GM12878 (cell line): ENCODE results near the gene CFHR2. TPM values are rescaled to one million over a fixed set of nuclear protein-coding genes. Genes with fewer than 3 reads are reported as not detected.

ENCODE experiments used
- ATAC-seq: fragments of 200-7000 bp; cut with Tn5 transposase; 3 replicates; pipeline ENCODE4 v1.9.1; 2020; ENCODE audit warnings: mild to moderate bottlenecking, moderate library complexity
- BruUV-seq: library from RNA; stranded (reverse); fragments of 400-500 nt; replicated peaks from 2 replicates; lab custom pipeline; 2021; lab: Mats Ljungman, UMichigan
- CTCF ChIA-PET: fragments of 300-600 bp; sonication (Branson Sonifier 250); formaldehyde crosslinking; extraction: SDS; loops from one replicate; lab custom pipeline; 2021; ENCODE audit warnings: inconsistent platforms; lab: Yijun Ruan, JAX
- POLR2A ChIA-PET: fragments of 350-600 bp; formaldehyde crosslinking; extraction: SDS; loops from one replicate; lab custom pipeline; 2021; ENCODE audit warnings: inconsistent platforms; lab: Charles Lee
- RAD21 ChIA-PET: fragments of 300-600 bp; sonication (Branson Sonifier 250); formaldehyde crosslinking; loops from one replicate; lab custom pipeline; 2023; ENCODE audit warnings: antibody characterized with exemption; ENCODE audit not compliant: unreplicated experiment; lab: Charles Lee
- SMC1A ChIA-PET: fragments of 300-600 bp; sonication (Branson Sonifier 250); formaldehyde crosslinking; loops from one replicate; lab custom pipeline; 2023; ENCODE audit not compliant: unreplicated experiment, uncharacterized antibody; lab: Charles Lee
- DNase-seq: peaks from one replicate; pipeline ENCODE4 v3.0.0-alpha.2; 2011; ENCODE audit warnings: low read depth, low spot score
- FAIRE-seq: peaks from 3 replicates; lab custom pipeline; 2011; peaks lifted over from hg19 to GRCh38; lab: Jason Lieb, UNC
- H2AFZ ChIP-seq: 2 replicates; pipeline ENCODE4 v1.6.0; 2011; ENCODE audit warnings: low read depth, low read length, control low read depth; ENCODE audit not compliant: control insufficient read depth
- H3K27ac ChIP-seq: 2 replicates; pipeline ENCODE4 v1.5.1; 2011; ENCODE audit warnings: control low read depth; ENCODE audit not compliant: control insufficient read depth, insufficient read depth
- H3K27me3 ChIP-seq, 2 experiments: replicated peaks in 1 of 2; 2 replicates each; pipeline versions ENCODE4 v1.6.0 to v1.6.1; 2011; ENCODE audit warnings: low read length in 1 of 2; ENCODE audit not compliant: control insufficient read depth in 2 of 2, insufficient read depth in 2 of 2
- H3K36me3 ChIP-seq, 2 experiments: 2 replicates each; pipeline ENCODE4 v1.5.1; 2011; ENCODE audit warnings: low read length in 1 of 2; ENCODE audit not compliant: control insufficient read depth in 2 of 2, insufficient read depth in 2 of 2
- H3K4me1 ChIP-seq: 2 replicates; pipeline ENCODE4 v1.6.1; 2011; ENCODE audit warnings: mild to moderate bottlenecking, low read length, moderate library complexity, mixed read lengths; ENCODE audit not compliant: control insufficient read depth, insufficient read depth
- H3K4me2 ChIP-seq: 2 replicates; pipeline ENCODE4 v1.6.0; 2011; ENCODE audit warnings: control low read depth; ENCODE audit not compliant: control insufficient read depth, insufficient read depth
- H3K4me3 ChIP-seq: fragments of 200-600 bp; sonication (generic); 2 replicates; pipeline ENCODE4 v1.5.1; 2016
- H3K79me2 ChIP-seq: 2 replicates; pipeline ENCODE4 v1.6.0; 2011; ENCODE audit warnings: low read length; ENCODE audit not compliant: control insufficient read depth, insufficient read depth
- H3K9ac ChIP-seq: 2 replicates; pipeline ENCODE4 v1.8.0; 2011; ENCODE audit warnings: low read length, control low read depth, mixed read lengths; ENCODE audit not compliant: control insufficient read depth, insufficient read depth
- H3K9me3 ChIP-seq: replicated peaks from 3 replicates; pipeline ENCODE4 v1.5.1; 2011; ENCODE audit warnings: mild to moderate bottlenecking, low read length; ENCODE audit not compliant: control insufficient read depth, insufficient read depth
- H4K20me1 ChIP-seq: 2 replicates; pipeline ENCODE4 v1.6.0; 2011; ENCODE audit not compliant: control insufficient read depth, insufficient read depth
- CUX1 ChIP-seq: IDR thresholded peaks from 2 replicates; pipeline ENCODE4 v1.6.1; 2012; ENCODE audit warnings: improper control_type of control experiment, low read depth, low read length; ENCODE audit not compliant: insufficient replicate concordance
- DPF2 ChIP-seq: fragments of 450-650 bp; IDR thresholded peaks from 2 replicates; pipeline ENCODE4 v1.6.1; 2017; ENCODE audit warnings: mild to moderate bottlenecking
- EP300 ChIP-seq, 2 experiments: fragments of 150-350 bp in 1 of 2; IDR thresholded peaks; 2 replicates each; pipeline ENCODE4 v1.6.1; 2011 to 2012; ENCODE audit warnings: low read depth in 2 of 2, low read length in 2 of 2, borderline replicate concordance in 1 of 2, improper control_type of control experiment in 1 of 2, inconsistent platforms in 1 of 2; ENCODE audit not compliant: control insufficient read depth in 1 of 2
- ETV6 ChIP-seq, 2 experiments: fragments of 450-650 bp in 1 of 2; IDR thresholded peaks in 1 of 2; conservative IDR thresholded peaks in 1 of 2; 2 replicates each; pipeline ENCODE4 v1.6.1; 2014; ENCODE audit warnings: antibody characterized with exemption in 1 of 2, borderline replicate concordance in 1 of 2, low read depth in 1 of 2, mild to moderate bottlenecking in 1 of 2, moderate library complexity in 1 of 2
- FOS ChIP-seq: IDR thresholded peaks from 3 replicates; pipeline ENCODE4 v1.6.1; 2011; ENCODE audit warnings: borderline replicate concordance; ENCODE audit not compliant: insufficient read length; ENCODE audit errors: extremely low read depth
- KDM1A ChIP-seq: fragments of 200-600 bp; sonication (generic); IDR thresholded peaks from 2 replicates; pipeline ENCODE4 v1.6.1; 2016; ENCODE audit warnings: borderline replicate concordance
- PML ChIP-seq: IDR thresholded peaks from 2 replicates; pipeline ENCODE4 v1.6.1; 2012; ENCODE audit warnings: low read length, inconsistent platforms
- POLR2AphosphoS2 ChIP-seq: IDR thresholded peaks from 2 replicates; pipeline ENCODE4 v1.6.1; 2011; ENCODE audit warnings: low read depth, mild to moderate bottlenecking, low read length, improper control_type of control experiment, moderate library complexity
- SIX5 ChIP-seq: IDR thresholded peaks from 2 replicates; pipeline ENCODE4 v1.6.1; 2011; ENCODE audit warnings: mild to moderate bottlenecking, low read depth, low read length, moderate library complexity; ENCODE audit not compliant: severe bottlenecking
- SMAD1 ChIP-seq: fragments of 450-650 bp; IDR thresholded peaks from 2 replicates; pipeline ENCODE4 v1.6.1; 2018; ENCODE audit warnings: mild to moderate bottlenecking, low read depth; ENCODE audit not compliant: partially characterized antibody
- SREBF2 ChIP-seq: IDR thresholded peaks from 2 replicates; pipeline ENCODE4 v1.6.1; 2012; ENCODE audit warnings: mild to moderate bottlenecking, low read length
- TCF12 ChIP-seq: IDR thresholded peaks from 2 replicates; pipeline ENCODE4 v1.6.1; 2011; ENCODE audit warnings: low read depth, mild to moderate bottlenecking, low read length
- ZBTB33 ChIP-seq: fragments of 450-650 bp; IDR thresholded peaks from 2 replicates; pipeline ENCODE4 v1.6.1; 2017; ENCODE audit warnings: mild to moderate bottlenecking
- ZNF217 ChIP-seq: fragments of 450-650 bp; IDR thresholded peaks from 2 replicates; pipeline ENCODE4 v1.6.1; 2017; ENCODE audit warnings: antibody characterized with exemption, mild to moderate bottlenecking
- WGBS: methylation state at CpG from one replicate; pipeline ENCODE4 v1.1.6; 2016; ENCODE audit warnings: low lambda C conversion rate; ENCODE audit not compliant: insufficient replicate concordance, insufficient coverage; ENCODE audit errors: missing lambda C conversion rate; 5-methylcytosine and 5-hydroxymethylcytosine counted together
- in situ Hi-C: fragments of 300-500 bp; cut with MboI; formaldehyde crosslinking; loops from 9 replicates; pipeline ENCODE4 v1.14.3; 2018; ENCODE audit warnings: mixed read lengths
- intact Hi-C: fragments of 100-400 bp; cut with micrococcal nuclease; formaldehyde crosslinking; loops from one replicate; pipeline ENCODE4 v1.14.2; 2022; ENCODE audit not compliant: unreplicated experiment
- polyA plus RNA-seq, 11 experiments: library from polyadenylated mRNA; depleted of rRNA in 4 of 11; unstranded in 6 of 11; stranded (reverse) in 5 of 11; fragments of >200 nt; fragmentation: Nextera tagmentation in 4 of 11; fragmentation: Illumina TruSeq in 1 of 11; extraction: Ambion mirVana in 4 of 11; extraction: Trizol in 1 of 11; gene quantifications; 1 replicate in 1 of 11; 2 replicates in 10 of 11; pipeline versions ENCODE4 v1.2.1 to v1.2.3, GENCODE V29; 2011 to 2016; ENCODE audit warnings: inconsistent platforms in 2 of 11, missing spikeins in 2 of 11, low read depth in 1 of 11
- total RNA-seq, 4 experiments: library from RNA; depleted of rRNA in 3 of 4; stranded (reverse); fragments of >200 nt in 3 of 4; fragmentation: Illumina TruSeq in 1 of 4; extraction: Trizol in 1 of 4; gene quantifications; 2 replicates each; pipeline versions ENCODE4 v1.2.1 to v1.2.3, GENCODE V29; 2013 to 2021
- TF ChIP-seq, protein P1 (sequence below): IDR thresholded peaks from 2 replicates; pipeline ENCODE4 v1.6.1; 2011; ENCODE audit warnings: low read depth, mild to moderate bottlenecking, low read length, moderate library complexity, borderline replicate concordance; ENCODE audit errors: extremely low read depth

Gene CFHR2
- total and polyA plus RNA-seq, 10 of the 15 experiments (the other 5 are each of a cell fraction or from before 2014, with no cell fraction given) = not detected

GRCh38 chr1:196897158-196897828 is 46.2 kb upstream of the CFHR2 start (continued):
- TF ChIP-seq ZBTB33 = no peak
- no peak for TF ChIP-seq CUX1
- TF ChIP-seq SMAD1 = no peak
- no peak for TF ChIP-seq SIX5

- in situ Hi-C loops = no loop called here
- RAD21 ChIA-PET = no interaction called here
- Histone ChIP-seq H3K27ac (no peak overlapping the region), H3K4me2 (no peak overlapping the region), H3K9me3 (no peaks in the 10 kb centered on the region), H3K36me3 (no peaks in the 10 kb centered on the region), H4K20me1 (no peaks in the 10 kb centered on the region), H3K9ac (no peak overlapping the region), H3K79me2 (no peaks in the 10 kb centered on the region), H3K27me3 (0 out of 4 replicates have a peak, but pooled peaks cover 0 to under 1% of the 10 kb centered on the region in 2 experiments), H2AFZ (no peak overlapping the region), H3K4me3 (no peak overlapping the region), H3K4me1 (no peaks in the 10 kb centered on the region)
- peak; percentile 31; the same call in 1 of the 3 replicates for ATAC-seq
- TF ChIP-seq SREBF2 (no peak), ZNF217 (no peak), EP300 (IDR thresholded peaks at IDR 0.05; ENCODE audit: borderline replicate concordance in 1 of 2, control insufficient read depth in 1 of 2, low read depth in 2 of 2, low read length in 2 of 2) (no peak), FOS (no peak), POLR2AphosphoS2 (no peak), PML (no peak), ETV6 (conservative IDR thresholded peaks at IDR 0.05 in 1 of 2, IDR thresholded peaks at IDR 0.05 in 1 of 2; ENCODE audit: borderline replicate concordance in 1 of 2, low read depth in 1 of 2) (no peak), TCF12 (no peak), SMAD1 (no peak), DPF2 (no peak), KDM1A (no peak)
- TF ChIP-seq, protein P1, sequence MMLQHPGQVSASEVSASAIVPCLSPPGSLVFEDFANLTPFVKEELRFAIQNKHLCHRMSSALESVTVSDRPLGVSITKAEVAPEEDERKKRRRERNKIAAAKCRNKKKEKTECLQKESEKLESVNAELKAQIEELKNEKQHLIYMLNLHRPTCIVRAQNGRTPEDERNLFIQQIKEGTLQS = no peak
- BruUV-seq = no TSS peak
- no peak for DNase-seq
- SMC1A ChIA-PET = no interaction called here
- no peak for FAIRE-seq
- POLR2A ChIA-PET = no interaction called here
- intact Hi-C loops = no loop called here
- 30% methylated on average over 2 of the region's 2 CpGs for WGBS
- CTCF ChIA-PET = no interaction called here
These were observed 41.2 kb upstream of the CFHR2 start for GRCh38 chr1:196902344-196902743.
